Upper lobe of left lung (tissue), 4 donors: ENCODE data around the gene GOLGA6L7.

Experiments used
- EP300 ChIP-seq, 4 donors: sonication (generic); formaldehyde crosslinking; IDR thresholded peaks; one replicate each; pipeline ENCODE4 v1.5.1; 2017; ENCODE audit warnings: antibody characterized with exemption in 4 of 4, control low read depth in 2 of 4
- POLR2A ChIP-seq, 4 donors: fragments of 450-650 bp; IDR thresholded peaks; one replicate each; pipeline ENCODE4 v1.5.1; 2016 to 2017; ENCODE audit warnings: antibody characterized with exemption in 4 of 4, mild to moderate bottlenecking in 2 of 4
- POLR2AphosphoS5 ChIP-seq, 2 donors: sonication (generic); formaldehyde crosslinking; IDR thresholded peaks; one replicate each; pipeline ENCODE4 v1.5.1; 2017; ENCODE audit warnings: antibody characterized with exemption in 2 of 2
- TF ChIP-seq, protein P1 (sequence below), 6 experiments: fragments of 450-650 bp in 4 of 6; fragments of 200-600 bp in 2 of 6; sonication (generic) in 2 of 6; IDR thresholded peaks; one replicate each; pipeline ENCODE4 v1.5.1; 2016 to 2019; ENCODE audit warnings: antibody characterized with exemption in 6 of 6

DNA sequence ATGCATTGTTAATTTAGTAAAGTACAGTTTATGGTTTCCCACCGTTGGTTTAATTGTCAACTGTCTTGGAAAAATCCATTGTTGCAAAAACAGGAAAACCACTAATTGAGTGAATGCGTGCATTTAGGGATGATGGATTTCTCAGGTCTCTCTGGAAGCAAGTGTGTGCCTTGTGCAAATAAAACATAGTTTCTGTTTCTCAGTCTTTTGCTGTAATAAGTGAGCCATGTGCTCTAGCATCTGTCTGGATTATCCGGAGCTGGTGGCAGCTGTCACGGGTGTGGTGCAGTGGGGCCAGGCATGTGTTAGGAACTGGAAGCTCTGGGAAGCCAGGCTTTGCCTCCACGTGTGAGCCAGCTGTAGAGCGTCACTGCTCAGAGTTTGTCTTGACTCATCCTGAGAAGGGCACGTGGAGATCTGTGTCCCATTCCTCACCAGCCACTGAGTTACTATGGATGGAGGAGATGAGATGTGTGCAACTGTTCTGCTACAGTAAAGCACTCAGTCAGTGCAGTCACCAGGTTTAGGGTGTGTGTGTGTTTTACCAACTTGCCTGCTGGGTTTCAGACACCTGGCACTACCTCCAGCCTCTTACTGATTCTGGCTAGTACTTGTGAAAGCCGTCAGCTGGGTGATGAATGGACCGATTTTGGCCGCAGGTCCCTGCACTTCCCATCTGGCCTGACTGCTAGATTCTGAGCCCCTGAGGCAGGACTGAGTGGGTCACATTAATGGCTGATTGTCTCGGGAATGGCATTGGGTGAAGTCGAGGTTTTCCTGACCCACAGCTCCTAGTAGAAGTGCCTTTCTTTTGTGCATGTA is 44.6 kb upstream of the GOLGA6L7 start:
- TF ChIP-seq, protein P1, sequence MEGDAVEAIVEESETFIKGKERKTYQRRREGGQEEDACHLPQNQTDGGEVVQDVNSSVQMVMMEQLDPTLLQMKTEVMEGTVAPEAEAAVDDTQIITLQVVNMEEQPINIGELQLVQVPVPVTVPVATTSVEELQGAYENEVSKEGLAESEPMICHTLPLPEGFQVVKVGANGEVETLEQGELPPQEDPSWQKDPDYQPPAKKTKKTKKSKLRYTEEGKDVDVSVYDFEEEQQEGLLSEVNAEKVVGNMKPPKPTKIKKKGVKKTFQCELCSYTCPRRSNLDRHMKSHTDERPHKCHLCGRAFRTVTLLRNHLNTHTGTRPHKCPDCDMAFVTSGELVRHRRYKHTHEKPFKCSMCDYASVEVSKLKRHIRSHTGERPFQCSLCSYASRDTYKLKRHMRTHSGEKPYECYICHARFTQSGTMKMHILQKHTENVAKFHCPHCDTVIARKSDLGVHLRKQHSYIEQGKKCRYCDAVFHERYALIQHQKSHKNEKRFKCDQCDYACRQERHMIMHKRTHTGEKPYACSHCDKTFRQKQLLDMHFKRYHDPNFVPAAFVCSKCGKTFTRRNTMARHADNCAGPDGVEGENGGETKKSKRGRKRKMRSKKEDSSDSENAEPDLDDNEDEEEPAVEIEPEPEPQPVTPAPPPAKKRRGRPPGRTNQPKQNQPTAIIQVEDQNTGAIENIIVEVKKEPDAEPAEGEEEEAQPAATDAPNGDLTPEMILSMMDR (IDR thresholded peaks at IDR 0.05), result no peak
- TF ChIP-seq POLR2A (IDR thresholded peaks at IDR 0.05) (no peak), EP300 (IDR thresholded peaks at IDR 0.05) (no peak), POLR2AphosphoS5 (IDR thresholded peaks at IDR 0.05) (no peak)
